PC-3 (cell line): Measurements from ENCODE around the gene ERICH2. TPM values are rescaled to one million over a fixed set of nuclear protein-coding genes. Genes with fewer than 3 reads are reported as not detected.

Experiments
- ATAC-seq: fragments of 200-7000 bp; cut with Tn5 transposase; 2 replicates; pipeline ENCODE4 v1.9.1; 2020; ENCODE audit warnings: mild to moderate bottlenecking, moderate library complexity
- BruUV-seq: library from RNA; stranded (reverse); fragments of 400-500 nt; replicated peaks from 2 replicates; lab custom pipeline; 2021; lab: Mats Ljungman, UMichigan
- CTCF ChIA-PET: fragments of 300-600 bp; sonication (Branson Sonifier 250); formaldehyde crosslinking; loops from one replicate; lab custom pipeline; 2022; ENCODE audit warnings: antibody characterized with exemption; lab: Charles Lee
- POLR2A ChIA-PET: fragments of 300-600 bp; sonication (Branson Sonifier 250); formaldehyde crosslinking; loops from one replicate; lab custom pipeline; 2022; ENCODE audit warnings: antibody characterized with exemption; ENCODE audit not compliant: unreplicated experiment; lab: Charles Lee
- DNase-seq: peaks from one replicate; pipeline ENCODE4 v3.0.0-alpha.2; 2015
- H2AFZ ChIP-seq: fragments of 300-600 bp; sonication (generic); 2 replicates; pipeline ENCODE4 v1.6.0; 2016; ENCODE audit warnings: antibody characterized with exemption, low read length
- H3F3A ChIP-seq: fragments of 300-600 bp; sonication (generic); one replicate; pipeline ENCODE4 v1.6.0; 2017; ENCODE audit warnings: antibody characterized with exemption, low read length, control low read depth, mild to moderate bottlenecking; ENCODE audit not compliant: unreplicated experiment
- H3K27ac ChIP-seq: fragments of 300-600 bp; sonication (generic); 2 replicates; pipeline ENCODE4 v1.5.1; 2016; ENCODE audit warnings: mild to moderate bottlenecking, low read length
- H3K27me3 ChIP-seq: fragments of 300-600 bp; sonication (generic); 2 replicates; pipeline ENCODE4 v1.6.1; 2016; ENCODE audit warnings: low read length, mixed read lengths
- H3K36me3 ChIP-seq: fragments of 300-600 bp; sonication (generic); 2 replicates; pipeline ENCODE4 v1.6.1; 2016; ENCODE audit warnings: low read depth, mixed run types, low read length, mixed read lengths
- H3K4me1 ChIP-seq: fragments of 300-600 bp; sonication (generic); 2 replicates; pipeline ENCODE4 v1.5.1; 2016; ENCODE audit warnings: low read length; ENCODE audit not compliant: insufficient read depth
- H3K4me2 ChIP-seq: fragments of 300-600 bp; sonication (generic); 2 replicates; pipeline ENCODE4 v1.6.0; 2016; ENCODE audit warnings: low read length
- H3K4me3 ChIP-seq: fragments of 300-600 bp; sonication (generic); 2 replicates; pipeline ENCODE4 v1.5.1; 2016; ENCODE audit warnings: mild to moderate bottlenecking, low read length, mixed read lengths
- H3K79me2 ChIP-seq: fragments of 300-600 bp; sonication (generic); 2 replicates; pipeline ENCODE4 v1.6.1; 2017; ENCODE audit warnings: low read length, mixed read lengths
- H3K9ac ChIP-seq: fragments of 300-600 bp; sonication (generic); 2 replicates; pipeline ENCODE4 v1.6.0; 2016; ENCODE audit warnings: mild to moderate bottlenecking, low read length
- H3K9me2 ChIP-seq: fragments of 300-600 bp; sonication (generic); replicated peaks from 2 replicates; pipeline ENCODE4 v1.6.1; 2016; ENCODE audit warnings: mixed run types, low read length, mixed read lengths
- H3K9me3 ChIP-seq: fragments of 300-600 bp; sonication (generic); 2 replicates; pipeline ENCODE4 v1.6.1; 2016; ENCODE audit warnings: low read length, mixed read lengths
- H4K20me1 ChIP-seq: fragments of 300-600 bp; sonication (generic); 2 replicates; pipeline ENCODE4 v1.6.1; 2016; ENCODE audit warnings: low read length, mixed read lengths
- CTCF ChIP-seq: fragments of 300-600 bp; sonication (generic); conservative IDR thresholded peaks from 2 replicates; pipeline ENCODE4 v1.5.1; 2017; ENCODE audit warnings: antibody characterized with exemption, low read depth, mild to moderate bottlenecking, low read length
- EZH2 ChIP-seq: fragments of 300-600 bp; sonication (generic); IDR thresholded peaks from one replicate; pipeline ENCODE4 v1.6.1; 2017; ENCODE audit warnings: antibody characterized with exemption, mild to moderate bottlenecking, low read length; ENCODE audit not compliant: unreplicated experiment
- EZH2phosphoT487 ChIP-seq: fragments of 300-600 bp; sonication (generic); IDR thresholded peaks from 2 replicates; pipeline ENCODE4 v1.6.1; 2018; ENCODE audit warnings: mild to moderate bottlenecking, antibody characterized with exemption, low read length, borderline replicate concordance
- intact Hi-C: fragments of 100-400 bp; cut with micrococcal nuclease; formaldehyde crosslinking; loops from 2 replicates; pipeline ENCODE4 v1.9.0; 2023
- total RNA-seq: library from RNA; depleted of rRNA; stranded (reverse); fragments of >200 nt; gene quantifications from 2 replicates; pipeline ENCODE4 v1.2.3, GENCODE V29; 2014

Gene ERICH2
- total RNA-seq, 1 experiment from 2014 or later, result 1.9 TPM

GRCh38 chr2:170836027-170836426 is 65.8 kb downstream of the ERICH2 start:
- no peak overlapping the region for H3K9ac ChIP-seq
- H3K9me2 ChIP-seq, result no peaks in the 10 kb centered on the region
- H3F3A ChIP-seq, result no peaks in the 10 kb centered on the region
- ATAC-seq (no peak), DNase-seq (no peak)
- no peaks in the 10 kb centered on the region for H4K20me1 ChIP-seq
- no peaks in the 10 kb centered on the region for H3K4me1 ChIP-seq
- BruUV-seq, result no TSS peak
- H3K9me3 ChIP-seq, result no peaks in the 10 kb centered on the region
- H3K4me3 ChIP-seq, result no peak overlapping the region
- no peak overlapping the region for H3K27ac ChIP-seq
- H3K36me3 ChIP-seq, result no peaks in the 10 kb centered on the region; the same call in 1 of the 2 replicates
- POLR2A ChIA-PET, result no interaction called here
- TF ChIP-seq CTCF (no peak), EZH2 (no peak), EZH2phosphoT487 (no peak)
- H3K79me2 ChIP-seq, result no peaks in the 10 kb centered on the region
- CTCF ChIA-PET, result no interaction called here
- intact Hi-C loops, result no loop called here
- no peaks in the 10 kb centered on the region for H3K27me3 ChIP-seq
- H2AFZ ChIP-seq, result no peak overlapping the region
- H3K4me2 ChIP-seq, result no peak overlapping the region

DNA sequence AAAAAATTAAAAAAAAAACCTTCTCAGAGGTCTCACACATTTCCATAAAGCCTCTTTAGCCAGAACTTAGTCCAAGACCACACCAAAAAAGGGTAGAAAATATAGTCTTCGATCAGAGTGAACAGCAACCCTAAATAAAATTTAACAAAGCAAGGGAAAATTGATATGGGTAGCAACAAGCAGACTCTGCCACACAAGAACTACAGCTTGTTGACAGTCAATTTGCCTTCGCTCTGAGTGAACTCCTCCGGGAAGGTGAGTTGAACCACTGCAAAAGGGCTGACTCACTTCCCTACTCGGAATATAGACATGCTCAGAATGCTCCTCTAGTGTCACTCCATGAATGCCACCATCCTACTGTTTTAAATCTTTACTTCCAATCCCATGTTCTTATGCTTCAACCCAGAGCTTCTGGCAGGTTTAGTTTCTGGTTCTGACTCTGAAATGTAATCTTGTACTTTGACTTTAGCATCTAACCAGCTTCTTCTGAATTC is 70.6 kb downstream of the ERICH2 start:
- Histone ChIP-seq H2AFZ (no peak overlapping the region), H3K4me1 (peaks cover 24% of the 10 kb centered on the region), H3K9me3 (no peaks in the 10 kb centered on the region), H3K4me3 (no peak overlapping the region), H3K9me2 (no peaks in the 10 kb centered on the region), H3K27ac (no peak overlapping the region), H3K36me3 (no peaks in the 10 kb centered on the region; the same call in 1 of the 2 replicates), H3K4me2 (no peak overlapping the region), H4K20me1 (no peaks in the 10 kb centered on the region), H3K27me3 (no peaks in the 10 kb centered on the region), H3K9ac (no peak overlapping the region), H3F3A (no peaks in the 10 kb centered on the region), H3K79me2 (no peaks in the 10 kb centered on the region)
- DNase-seq (peak; percentile 29), ATAC-seq (no peak)
- no peak for TF ChIP-seq EZH2phosphoT487
- no peak for TF ChIP-seq CTCF
- TF ChIP-seq EZH2, result no peak
- CTCF ChIA-PET, result no interaction called here
- no TSS peak for BruUV-seq
- POLR2A ChIA-PET, result no interaction called here
- intact Hi-C loops, result no loop called here

DNA sequence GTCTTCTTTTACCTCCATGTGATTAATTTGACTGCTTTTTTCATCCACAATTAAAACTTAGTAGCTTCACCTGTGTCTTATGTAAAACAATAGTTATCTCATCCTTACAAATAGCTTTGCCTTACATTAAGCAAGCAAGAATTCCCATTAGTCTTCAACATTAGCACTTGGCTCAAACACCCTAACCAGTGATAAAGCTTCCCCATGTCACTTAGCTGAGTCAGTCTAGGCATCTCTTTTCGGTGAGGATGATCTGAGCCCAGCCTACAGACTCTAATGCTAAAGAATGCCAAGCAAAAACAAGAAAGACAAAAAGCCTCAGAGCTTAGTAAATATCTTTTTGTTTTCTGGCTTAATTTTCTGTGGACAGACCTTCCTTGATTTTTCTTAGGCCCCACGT is 72.6 kb downstream of the ERICH2 start:
- Histone ChIP-seq H3K27ac (no peak overlapping the region), H3K9ac (no peak overlapping the region), H4K20me1 (no peaks in the 10 kb centered on the region), H3K4me3 (no peak overlapping the region), H3K79me2 (no peaks in the 10 kb centered on the region), H2AFZ (no peak overlapping the region), H3K27me3 (no peaks in the 10 kb centered on the region), H3K4me2 (peak overlapping the region; percentile 12), H3K9me3 (no peaks in the 10 kb centered on the region), H3K9me2 (no peaks in the 10 kb centered on the region), H3K4me1 (peaks cover 24% of the 10 kb centered on the region), H3K36me3 (no peaks in the 10 kb centered on the region), H3F3A (no peaks in the 10 kb centered on the region)
- ATAC-seq (peak; percentile 26; the same call in 1 of the 2 replicates), DNase-seq (peak; percentile 38)
- intact Hi-C loops, result loop anchor here (2.0 kb wide), 2 partner anchors 26 to 30 kb away; partner anchors contain the start of gene GAD1
- BruUV-seq, result no TSS peak
- ChIA-PET CTCF (interaction anchor here (0.6 to 1.2 kb wide), 2 partner anchors 31 to 86 kb away, joined by 3 to 4 read pairs; no protein-coding TSS in a partner anchor), POLR2A (interaction anchor here (0.6 kb wide), 1 partner anchor 1245 kb away, joined by 19 read pairs; no protein-coding TSS in a partner anchor)
- TF ChIP-seq CTCF (no peak), EZH2 (no peak), EZH2phosphoT487 (no peak)
